GM21360 (cell line): ENCODE results near the gene PPP4R3A.

Experiments
- ATAC-seq: cut with Tn5 transposase; IDR thresholded peaks from one replicate; pipeline ENCODE4 v1.9.1; 2021; ENCODE audit warnings: mild to moderate bottlenecking, moderate library complexity; ENCODE audit not compliant: unreplicated experiment

The PPP4R3A gene

DNA sequence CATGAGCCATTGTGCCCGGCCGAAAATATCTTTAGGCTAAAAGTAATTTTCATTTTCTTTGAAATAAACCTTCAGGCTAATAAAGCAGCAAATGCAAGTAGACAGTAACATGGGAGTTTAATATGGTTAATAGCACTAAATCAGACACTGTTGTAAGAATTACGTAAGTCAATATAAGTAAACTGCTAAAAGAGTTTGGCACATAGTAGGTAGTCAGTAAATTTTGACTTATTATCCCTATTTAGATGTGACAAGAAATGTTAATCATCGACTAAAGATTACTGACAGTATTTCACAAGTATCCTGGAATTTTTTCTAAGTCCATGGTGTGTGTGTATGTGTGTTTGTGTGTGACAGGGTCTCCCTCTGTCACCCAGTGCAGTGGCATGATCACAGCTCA is 3.9 kb downstream of the PPP4R3A start:
- ATAC-seq: no peak

DNA sequence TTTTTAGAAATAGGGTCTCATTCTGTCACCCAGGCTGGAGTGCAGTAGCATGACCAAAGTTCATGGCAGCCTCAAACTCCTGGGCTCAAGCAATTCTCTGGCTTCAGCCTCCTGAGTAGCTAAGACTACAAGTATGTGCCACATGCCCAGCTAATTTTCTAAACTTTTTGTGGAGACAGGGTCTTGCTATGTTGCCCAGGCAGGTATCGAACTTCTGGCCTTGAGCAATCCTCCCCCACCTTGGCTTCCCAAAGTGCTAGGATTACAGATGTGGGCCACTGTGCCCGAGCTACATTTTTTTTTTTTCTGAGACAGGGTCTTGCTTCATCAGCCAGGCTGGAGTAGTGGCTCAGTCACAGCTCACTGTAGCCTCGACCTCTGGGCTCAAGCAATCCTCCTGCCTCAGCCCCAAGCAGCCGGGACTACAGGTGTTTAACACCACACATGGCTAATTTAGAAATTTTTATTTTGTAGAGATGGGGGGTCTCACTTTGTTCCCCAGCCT is 7.1 kb downstream of the PPP4R3A start:
- ATAC-seq: no peak

DNA sequence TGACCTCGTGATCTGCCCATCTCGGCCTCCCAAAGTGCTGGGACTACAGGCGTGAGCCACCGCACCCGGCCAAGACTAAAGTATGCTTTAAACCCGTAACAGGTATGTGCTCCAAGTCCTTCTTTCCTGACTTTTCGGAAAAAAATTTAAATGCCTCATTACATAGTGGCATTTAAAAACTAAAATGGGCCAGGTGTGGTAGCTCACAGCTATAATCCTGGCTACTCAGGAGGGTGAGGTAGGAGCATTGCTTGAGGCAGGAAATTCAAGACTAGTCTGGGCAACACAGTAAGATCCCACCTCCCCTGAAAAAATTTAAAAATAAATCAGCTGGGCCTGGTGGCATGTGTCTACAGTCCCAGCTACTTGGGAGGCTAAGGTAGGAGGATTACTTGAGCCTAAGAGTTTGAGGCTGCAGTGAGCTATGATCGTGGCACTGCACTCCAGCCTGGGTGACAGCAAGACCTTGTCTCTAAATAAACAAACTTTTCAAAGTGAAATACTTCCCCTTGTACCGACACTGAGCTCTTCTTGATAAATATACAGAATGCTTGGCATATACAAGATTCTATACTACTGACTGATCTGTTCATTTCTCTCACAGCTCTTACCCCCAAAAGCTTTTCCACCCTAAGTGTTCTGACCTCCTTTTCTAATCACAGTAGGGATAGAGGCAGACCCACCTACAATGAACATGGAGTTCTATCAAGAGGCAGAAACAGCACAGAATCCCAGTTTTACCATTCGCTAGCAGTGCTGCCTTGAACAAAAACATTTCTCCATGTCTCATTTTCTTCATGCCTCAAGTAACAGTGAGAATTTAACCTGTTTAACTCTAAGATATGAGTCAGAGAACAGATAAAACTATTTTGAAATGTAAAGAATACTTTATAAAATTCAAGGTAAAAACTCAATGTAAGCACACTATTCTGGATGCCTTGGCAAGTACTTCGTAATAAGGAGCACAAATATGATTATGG is 7.9 kb downstream of the PPP4R3A start:
- no peak for ATAC-seq

DNA sequence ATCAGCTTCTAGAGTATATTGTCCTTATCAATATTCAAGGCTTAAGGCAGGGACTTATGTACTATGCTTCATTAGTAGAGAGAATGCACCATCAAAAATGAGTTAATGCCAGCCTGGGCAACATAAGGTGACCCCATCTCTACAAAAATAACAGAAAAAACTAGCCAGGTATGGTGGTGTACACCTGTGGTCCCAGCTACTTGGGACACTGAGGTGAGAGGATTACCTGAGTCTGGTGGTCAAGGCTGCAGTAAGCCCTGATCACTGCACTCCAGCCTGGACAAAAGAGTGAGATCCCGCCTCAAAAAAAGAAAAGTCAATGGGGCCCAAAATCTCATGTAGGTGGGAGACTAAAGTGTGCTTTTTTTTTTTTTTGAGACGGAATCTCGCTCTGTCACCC is 8.8 kb downstream of the PPP4R3A start:
- no peak for ATAC-seq

DNA sequence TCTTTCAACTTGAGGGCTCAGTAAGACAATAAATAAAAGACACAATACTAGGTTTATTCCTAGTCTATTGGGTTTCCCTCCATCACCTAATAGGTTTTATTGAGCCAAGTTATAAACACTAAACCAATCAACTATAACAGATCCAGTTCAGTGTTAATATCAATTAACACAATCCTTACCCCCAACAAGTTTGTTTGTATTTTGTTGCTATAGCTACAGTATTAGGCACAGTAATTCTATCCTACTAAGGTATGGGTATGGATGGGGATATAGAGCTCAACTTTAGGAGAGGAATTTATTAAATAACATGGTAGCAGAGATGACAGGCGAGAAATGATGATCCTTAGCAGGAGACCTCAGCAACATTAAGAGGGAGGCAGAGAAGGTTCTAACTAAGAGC is 13.3 kb downstream of the PPP4R3A start:
- ATAC-seq: no peak

DNA sequence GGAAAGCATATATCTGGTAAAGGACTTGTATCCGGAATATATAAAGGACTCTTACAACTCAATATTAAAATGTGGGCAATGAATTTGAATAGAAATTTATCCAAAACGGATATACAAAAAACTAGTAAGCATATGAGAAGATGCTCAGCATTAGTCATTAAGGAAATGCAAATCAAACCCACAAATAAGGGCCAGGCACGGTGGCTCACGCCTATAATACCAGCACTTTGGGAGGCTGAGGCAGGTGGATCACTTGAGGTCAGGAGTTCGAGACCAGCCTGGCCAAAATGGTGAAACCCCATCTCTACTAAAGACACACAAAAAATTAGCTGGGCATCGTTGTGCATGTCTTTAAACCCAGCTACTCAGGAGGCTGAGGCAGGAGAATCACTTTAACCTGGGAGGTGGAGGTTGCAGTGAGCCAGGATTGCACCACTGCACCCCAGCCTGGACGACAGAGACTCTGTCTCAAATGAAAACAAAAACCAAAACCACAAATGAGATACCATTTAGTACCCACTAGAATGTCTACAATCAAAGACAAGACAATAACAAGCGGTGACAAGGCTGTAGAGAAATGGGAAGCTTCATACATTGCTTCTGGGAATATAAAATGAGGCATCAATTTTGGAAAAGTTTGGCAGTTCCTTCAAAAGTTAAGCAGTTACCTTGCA is 15.6 kb downstream of the PPP4R3A start:
- ATAC-seq: peak; percentile 23

DNA sequence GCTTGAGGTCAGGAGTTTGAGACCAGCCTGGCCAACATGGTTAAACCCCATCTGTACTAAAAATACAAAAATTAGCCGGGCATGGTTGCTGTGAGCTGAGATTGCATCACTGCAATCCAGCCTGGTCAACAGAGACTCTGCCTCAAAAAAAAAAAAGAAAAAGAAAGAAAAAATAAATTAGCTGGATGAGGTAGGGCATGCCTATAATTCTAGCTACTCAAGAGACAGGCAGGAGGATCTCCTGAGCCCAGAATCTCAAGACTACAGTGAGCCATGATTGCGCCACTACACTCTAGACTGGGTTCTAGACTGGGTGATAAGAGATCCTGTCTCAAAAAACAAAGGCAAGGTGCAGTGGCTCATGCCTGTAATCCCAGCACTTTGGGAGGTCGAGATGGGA is 16.9 kb downstream of the PPP4R3A start:
- ATAC-seq: no peak

DNA sequence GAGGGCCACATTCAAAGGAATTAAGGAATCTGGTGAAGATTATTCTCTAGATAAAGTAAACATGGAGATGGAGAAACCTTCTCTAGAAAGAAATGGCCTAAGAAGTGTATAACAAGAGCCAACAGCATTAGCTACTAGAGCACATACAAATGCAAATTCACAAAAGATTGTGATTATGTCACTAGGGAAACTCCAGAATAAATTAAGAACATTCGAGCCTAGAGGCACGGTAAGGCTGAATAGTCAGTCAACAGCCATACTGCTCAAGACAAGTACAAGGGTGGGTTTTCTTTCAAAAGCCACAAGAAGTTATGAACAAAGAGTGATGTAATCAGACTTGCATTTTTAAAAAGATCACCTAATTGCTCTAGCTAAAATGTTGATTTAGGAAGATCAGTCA is 25.4 kb downstream of the PPP4R3A start:
- ATAC-seq: no peak

DNA sequence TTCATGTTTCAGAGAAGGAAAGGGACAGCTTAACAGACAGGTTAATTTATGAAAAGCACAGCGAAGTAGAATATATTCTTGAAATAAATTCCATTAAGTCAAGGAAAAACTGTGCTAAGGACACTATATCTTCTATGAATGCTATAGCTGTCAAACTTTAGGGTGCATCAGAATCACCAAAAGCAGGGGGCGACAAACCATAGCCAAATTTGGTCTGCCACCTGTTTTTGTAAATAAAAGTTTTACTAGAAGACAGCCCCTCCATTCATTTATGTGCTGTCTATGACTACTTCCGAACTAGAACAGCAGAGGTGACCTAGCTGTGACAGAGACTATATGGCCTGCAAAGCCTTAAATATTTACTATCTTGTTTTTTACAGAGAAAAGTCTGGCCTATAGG is 25.9 kb downstream of the PPP4R3A start:
- no peak for ATAC-seq

DNA sequence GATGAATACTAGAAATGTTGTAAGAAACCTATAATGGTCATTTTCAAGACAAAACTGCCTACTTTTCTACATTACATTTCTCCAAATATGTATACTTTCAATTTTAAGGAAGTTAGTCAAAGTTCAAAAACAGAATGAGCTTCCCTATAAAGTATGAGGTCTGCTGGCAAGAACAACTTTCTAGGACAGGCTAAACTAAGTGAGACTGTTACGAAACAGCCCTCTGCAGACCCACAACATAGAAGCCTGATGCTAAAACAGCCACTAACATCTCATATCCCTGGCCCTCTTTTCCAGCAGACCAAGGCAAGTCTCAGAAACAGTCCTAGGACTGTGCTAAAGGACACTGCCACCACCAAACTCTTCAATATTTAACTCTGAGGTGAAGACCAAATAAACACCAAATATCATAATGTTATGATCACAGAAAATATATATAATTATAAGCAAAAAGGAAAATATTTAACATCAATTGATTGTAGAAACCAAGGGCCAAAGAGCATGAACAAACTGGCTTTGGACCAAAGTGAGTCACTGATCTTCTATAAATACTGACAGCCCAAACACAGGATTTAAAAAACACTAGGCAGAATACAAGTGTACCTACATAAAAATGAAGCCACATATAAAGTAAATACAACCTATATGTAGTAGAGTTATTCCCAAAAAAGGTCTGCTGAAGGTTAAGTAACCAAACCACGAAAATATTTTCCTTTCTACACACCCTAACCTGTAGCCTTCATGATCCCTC is 27.7 kb downstream of the PPP4R3A start:
- no peak for ATAC-seq

DNA sequence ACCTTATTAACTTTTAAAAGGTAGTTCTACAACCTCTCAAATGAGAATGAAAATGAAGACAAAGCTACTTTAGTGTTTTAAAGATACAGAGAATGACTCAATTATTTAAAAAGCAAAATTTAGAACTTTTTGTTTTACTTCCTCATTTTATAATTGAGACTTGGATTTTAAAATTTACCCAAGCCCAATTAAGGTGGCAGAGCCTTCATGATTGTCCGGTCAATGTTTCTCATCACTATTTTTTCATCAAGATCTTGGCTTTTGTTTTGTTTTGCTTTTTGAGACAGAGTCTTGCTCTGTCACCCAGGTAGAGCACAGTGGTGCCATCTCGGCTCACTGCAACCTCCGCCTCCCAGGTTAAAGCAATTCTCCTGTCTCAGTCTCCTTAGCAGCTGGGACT is 32.7 kb downstream of the PPP4R3A start:
- ATAC-seq: no peak

DNA sequence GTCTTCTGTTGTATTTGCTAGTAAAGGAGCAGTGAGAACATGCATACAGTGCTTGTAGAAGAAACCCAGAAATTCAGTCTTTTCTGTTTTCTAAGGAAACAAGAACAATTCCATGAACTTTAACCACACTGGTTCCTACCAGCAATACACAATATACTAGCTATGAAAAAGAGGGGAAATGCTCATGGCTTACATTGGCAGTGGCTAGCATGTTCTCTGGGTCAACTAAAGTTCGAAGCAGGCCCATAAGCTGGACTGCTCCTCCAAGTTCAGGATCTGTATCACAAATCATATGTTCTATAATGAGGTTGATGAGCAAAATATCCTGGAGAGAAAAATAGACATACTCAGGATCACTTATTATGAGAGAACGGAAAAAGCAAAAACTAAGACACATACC is 37.1 kb downstream of the PPP4R3A start:
- no peak for ATAC-seq

DNA sequence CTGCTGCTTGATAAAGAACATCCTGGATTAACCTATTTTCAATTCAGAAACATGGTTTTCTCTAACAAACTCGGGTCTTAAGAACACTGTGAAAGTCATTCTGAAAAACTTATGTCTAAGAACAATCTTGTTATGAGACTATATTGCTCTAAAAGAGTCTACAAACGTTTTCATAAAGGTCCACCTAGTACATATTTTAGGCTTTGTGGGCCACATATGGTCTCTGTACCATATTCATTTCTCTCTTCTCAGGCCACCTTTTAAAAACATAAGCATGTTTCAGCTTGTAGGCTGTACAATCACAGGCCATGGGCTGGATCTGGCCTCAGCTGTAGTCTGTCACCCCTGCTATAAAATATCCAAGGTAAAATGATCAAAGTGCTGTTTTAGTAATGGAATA is 39.9 kb downstream of the PPP4R3A start:
- ATAC-seq: no peak

DNA sequence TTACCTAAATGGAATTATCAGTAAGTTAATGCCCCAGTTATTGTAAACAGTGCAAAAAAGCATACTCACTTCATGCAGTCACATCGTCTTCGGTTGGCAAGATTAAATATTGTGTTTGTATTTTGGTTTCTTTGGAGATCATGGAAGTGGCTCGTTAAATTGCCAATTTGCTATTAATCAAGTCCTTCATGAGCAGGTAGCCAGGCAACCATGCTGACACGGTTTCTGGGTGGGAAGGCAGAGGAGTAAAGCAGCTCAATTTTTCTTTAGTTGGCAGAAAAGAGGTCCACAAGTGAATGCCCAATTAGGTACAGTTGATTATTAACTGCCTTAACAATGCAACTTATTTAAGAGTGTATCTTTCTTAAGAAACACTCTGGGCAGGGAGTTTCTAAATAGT is 43.9 kb downstream of the PPP4R3A start:
- ATAC-seq: no peak

DNA sequence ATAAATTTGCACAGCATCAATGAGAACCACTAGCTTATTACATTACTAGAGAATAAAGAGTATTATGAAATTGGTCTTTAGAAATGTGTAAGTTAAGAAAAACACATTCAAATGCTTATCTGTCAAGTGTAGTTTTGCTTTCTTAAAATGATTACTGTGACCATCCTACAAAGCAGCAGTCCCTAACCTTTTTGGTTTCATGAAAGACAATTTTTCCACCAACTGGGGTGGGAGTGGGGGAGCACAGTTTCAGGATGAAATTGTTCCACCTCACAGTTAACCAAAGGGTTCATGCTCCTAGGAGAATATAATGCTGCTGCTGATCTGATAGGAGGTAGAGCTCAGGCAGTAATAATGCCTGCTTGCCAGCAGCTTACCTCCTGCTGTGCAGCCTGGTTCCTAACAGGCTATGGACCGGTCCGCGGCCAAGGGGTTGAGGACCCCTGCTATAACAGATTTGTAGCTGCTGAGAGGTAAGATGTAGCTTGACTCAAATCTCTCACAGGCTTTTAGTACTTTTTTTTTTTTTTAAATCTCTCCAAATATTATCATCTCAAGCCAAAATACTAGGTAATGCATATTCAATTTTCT is 45.4 kb downstream of the PPP4R3A start:
- no peak for ATAC-seq

DNA sequence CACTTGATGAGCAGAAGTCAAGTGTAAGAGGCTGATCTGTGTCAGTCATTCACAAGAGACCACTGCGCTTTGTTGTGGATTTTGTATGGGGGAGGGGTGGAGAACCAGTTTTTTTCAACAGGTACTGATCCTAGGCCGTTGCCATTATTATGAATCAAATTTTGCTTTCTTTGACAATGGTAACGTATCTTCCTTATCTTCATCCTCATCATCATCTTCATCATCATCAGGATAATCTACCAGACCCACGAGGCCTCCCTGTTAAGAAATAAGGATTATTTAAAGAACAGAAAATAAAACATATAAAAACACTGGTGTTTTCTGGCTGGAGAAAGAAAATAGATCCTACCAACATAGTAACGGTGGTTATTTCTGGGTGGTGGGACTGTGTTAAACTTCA is 51.5 kb downstream of the PPP4R3A start:
- ATAC-seq: no peak

DNA sequence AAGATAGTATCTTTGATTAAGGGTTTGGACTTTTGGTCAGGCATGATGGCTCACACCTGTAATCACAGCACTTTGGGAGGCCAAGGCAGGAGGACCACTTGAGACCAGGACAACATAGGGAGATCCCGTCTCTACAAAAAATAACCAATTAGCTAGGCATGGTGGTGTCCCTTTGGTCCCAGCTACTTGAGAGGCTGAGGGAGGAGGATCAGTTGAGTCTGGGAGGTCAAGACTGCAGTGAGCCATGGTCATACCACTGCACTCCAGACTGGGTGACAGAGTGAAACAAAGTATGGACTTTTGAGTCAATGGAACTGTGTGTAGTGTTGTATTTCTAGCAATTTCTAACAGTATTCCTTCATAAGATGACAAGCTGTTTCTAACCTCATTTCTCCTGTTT is 53.8 kb downstream of the PPP4R3A start:
- no peak for ATAC-seq

DNA sequence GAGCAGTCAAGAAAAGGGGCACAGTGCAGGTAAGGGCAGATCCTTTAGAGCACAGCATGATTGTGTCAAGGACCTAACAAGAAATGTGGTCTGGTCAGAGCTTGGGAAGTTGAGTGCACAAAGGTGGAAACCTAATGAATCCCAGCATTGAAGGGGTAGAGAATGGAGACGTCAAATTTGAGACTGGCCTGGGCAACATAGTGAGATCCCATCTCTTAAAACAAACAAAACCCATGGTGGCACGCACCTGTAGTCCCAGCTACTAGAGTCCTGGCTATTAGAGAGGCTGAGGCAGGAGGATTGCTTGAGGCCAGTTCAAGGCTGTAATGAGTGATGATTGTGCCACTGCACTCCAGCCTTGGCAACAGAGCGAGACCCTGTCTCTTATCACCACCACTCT is 55.5 kb downstream of the PPP4R3A start:
- ATAC-seq: no peak

DNA sequence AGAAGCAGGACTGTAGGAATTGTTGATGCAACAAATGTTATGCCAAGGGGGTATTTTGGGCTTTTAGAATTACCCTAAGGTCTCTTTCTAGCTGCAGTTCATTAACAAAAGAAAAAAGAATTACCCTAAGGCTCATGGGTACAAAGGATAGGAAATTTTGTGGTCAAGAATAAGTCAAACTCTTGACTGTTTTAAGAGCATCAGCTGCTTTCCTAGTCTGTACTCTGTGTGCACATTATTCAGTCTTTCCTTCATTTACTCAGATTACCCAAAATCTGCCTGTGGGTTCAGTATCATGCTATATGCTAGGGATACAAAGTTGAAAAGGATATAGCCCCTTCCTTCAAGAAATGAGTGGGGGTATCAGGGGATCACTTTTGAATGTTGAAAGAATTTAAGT is 56.0 kb downstream of the PPP4R3A start:
- ATAC-seq: no peak

DNA sequence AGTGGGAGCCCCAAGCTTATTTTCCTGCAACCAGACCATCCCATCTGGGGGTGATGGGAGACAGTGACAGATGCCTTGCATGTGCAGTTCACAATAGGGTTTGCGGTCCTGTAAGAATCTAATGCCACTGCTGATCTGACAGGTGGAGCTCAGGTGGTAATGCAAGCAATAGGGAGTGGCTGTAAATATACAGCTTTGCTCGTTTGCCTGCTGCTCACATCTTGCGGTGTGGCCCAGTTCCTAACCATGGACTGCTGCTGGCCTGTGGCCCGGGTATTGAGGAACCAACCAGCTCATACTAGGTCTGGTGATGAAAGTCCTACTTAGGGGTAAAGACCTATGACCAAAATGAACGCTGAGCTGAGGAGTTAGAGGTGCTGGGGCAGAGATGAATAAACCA is 56.4 kb downstream of the PPP4R3A start:
- no peak for ATAC-seq
